GM19328 (cell line): ENCODE data around the gene CCDC169.

ENCODE experiments used
- ATAC-seq: cut with Tn5 transposase; IDR thresholded peaks from one replicate; pipeline ENCODE4 v1.9.1; 2021; ENCODE audit warnings: mild to moderate bottlenecking, moderate library complexity; ENCODE audit not compliant: unreplicated experiment

Gene CCDC169

DNA sequence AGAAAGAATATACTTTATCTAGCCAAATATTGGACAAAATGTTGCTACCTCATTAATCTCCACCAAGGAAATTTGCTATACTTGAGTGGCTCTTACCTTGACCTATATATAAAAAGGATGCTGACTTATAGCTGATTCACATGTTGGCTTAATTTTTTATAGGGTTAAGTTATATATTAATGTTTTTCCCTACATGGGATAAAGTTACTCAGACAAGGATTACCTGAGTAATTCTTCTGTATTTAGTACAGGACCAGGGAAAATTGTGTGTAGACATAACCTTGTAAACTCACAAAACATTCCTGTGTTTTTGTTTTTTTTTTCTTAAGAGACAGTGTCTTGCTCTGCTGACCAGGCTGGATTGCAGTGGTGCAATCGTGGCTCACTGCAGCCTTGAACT, 52.6 kb downstream of the CCDC169 start:
- ATAC-seq: no peak

DNA sequence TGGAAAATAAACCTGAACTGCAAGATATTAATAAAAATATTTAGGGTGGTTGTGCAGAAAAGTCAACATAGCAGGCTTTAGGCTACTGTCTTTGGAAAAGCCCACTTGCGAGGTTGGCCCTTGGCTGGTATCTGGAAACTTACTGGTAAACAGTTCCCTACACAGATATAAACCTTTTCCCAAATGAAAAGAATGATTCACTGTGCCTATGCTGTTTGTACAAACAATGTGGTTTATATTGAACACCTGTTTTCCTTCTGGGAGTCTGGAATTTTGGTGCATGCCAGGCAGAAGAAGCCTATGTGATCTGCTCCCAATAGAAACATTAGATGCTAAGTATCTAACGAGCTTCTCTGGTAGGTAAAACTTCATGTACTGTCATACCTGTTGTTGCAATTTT, 53.5 kb downstream of the CCDC169 start:
- no peak for ATAC-seq

DNA sequence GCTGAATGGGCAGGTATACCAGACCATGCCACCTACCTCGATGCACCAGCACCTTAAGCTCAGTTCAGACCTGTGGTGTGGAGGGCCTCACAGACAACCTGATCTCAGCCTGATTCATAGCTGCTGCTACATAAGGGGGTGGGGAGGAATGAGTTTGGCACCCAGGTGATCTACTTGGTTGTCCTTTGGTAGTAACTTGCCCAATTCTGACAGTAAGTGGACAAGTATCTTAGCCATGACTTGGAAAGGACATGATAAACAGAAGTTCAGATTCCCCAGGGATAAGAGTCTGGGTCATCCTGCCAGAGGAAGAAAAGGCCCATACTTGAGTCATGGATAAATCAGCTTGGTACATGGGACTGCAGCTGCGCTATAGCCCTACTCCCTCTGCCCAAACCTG, 54.9 kb downstream of the CCDC169 start:
- ATAC-seq: no peak

DNA sequence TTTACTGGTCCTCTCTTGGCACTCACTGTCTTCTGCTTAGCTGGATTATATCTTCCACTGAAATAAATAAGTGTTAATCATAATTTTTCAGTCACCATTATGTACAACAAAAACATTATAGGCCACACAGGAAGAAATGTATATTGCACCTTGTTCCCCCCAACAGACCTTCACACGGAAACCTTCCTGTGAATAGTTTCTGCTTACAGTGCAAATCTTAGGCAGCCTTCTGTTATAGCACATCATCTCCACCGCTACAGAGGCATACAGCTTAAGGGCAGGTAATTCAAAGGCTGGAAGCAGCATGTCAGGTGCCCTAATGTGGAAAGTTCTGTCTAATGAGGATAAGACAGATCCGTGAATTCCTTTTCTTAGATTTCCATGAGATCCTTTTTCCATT, 66.4 kb downstream of the CCDC169 start:
- ATAC-seq: no peak

DNA sequence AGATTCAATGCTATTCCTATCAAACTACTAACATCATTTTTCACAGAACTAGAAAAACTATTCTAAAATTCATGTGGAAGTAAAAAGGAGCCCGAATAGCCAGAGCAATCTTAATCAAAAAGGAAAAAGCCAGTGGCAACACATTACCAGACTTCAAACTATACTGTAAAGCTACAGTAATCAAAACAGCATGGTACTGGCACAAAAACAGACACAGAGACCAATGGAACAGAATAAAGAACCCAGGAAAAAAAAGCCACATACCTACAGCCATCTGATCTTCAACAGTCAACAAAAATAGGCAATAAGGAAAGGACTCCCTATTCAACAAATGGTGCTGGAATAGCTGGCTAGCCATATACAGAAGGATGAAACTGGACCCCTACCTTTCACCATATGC, 72.9 kb downstream of the CCDC169 start:
- no peak for ATAC-seq

DNA sequence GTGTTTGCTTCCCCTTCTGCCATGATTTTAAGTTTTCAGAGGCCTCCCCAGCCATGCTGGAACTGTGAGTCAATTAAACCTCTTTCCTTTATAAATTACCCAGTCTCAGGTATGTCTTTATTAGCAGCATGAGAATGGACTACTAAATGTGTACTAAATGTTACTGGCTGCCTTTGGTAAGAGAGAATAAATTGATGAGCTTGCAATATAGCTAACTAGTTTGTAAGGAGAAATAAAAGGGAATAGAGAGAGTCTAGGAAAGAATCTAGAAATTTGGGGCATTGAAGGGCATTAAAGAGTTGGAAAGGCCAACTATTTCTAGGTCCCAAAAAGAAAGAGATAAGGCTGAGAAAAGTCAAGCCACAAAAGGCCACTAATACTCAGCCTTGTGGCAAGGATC, 77.7 kb downstream of the CCDC169 start:
- ATAC-seq: no peak

DNA sequence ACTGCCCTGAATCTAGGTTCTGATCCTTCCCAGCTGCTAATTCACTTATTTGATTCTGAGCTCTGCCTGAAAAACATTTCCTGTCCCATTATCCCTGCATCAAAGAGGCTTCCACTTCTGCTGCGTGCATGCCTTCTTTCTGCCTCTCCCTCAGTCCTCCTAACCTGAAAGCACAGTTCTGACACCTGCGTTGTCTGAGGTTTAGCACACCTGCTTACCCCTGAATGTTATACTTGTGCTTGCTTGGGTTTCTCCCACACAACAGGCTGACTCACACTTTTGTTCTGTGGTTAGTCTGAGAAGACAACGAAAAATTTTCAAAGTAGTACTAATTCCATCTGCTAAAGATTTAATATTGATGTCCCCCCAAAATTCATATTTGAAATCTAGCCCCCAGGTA, 80.2 kb downstream of the CCDC169 start:
- no peak for ATAC-seq

DNA sequence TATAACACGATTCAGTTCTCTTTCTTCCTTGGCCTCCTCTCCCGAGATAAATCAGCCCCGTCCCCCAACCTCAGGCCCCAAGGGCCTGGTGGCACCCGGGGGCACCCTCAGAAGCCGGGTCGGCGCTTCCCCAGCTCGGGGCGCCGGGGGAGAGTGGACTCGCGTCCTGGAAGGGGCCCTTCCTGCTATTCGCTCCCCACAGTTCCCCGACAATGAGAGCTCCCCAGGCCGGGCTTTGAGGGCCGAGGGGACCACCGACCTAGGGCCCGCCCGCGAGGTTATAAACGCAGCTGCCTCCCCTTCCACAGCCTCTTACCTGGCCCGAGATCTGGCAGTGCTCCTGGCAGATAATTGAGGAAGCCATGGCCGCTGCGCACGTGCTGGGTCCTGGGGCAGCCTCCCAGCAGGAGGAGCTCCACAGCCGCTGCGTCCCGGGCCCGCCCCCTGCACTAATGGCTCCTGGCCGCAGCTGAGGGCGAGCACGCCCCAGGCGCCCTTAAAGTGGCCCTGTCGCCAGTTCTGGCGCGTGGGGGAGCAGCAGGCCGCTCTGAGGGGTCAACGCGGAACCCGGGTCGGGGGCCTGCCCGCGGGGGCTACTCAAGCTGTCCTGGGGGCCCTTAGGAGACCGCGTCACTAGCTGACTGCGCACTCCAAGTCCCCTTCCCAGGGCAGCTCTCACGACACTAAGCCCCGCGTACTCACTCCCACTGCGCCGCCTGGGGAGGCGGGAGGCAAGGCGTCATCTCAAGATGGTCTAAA, 83.3 kb downstream of the CCDC169 start, which contains the start of gene SOHLH2:
SOHLH2 (minus strand) TSS at position 394 of the 759 bp plus-strand sequence; CDS start at position 364, 30 bp downstream.
- no peak for ATAC-seq

DNA sequence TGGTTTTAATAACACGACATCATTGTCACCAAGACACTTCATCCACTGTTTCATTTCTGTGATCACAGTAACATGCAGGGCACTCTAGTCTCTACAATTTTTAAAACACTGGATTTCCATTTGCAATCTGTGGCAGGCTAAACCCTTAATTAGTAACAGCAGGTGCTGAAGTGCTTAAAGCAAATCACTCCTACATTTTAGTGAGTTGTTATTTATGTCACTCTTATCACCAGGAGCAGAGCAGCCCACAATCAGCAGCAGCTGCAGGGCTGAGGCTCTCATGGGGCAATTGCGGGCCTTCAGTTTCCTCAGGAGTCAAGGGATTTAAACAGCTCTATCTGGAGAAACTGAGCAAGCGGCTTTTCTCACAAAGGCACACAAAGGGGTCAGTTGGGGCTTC, 84.8 kb downstream of the CCDC169 start:
- no peak for ATAC-seq

DNA sequence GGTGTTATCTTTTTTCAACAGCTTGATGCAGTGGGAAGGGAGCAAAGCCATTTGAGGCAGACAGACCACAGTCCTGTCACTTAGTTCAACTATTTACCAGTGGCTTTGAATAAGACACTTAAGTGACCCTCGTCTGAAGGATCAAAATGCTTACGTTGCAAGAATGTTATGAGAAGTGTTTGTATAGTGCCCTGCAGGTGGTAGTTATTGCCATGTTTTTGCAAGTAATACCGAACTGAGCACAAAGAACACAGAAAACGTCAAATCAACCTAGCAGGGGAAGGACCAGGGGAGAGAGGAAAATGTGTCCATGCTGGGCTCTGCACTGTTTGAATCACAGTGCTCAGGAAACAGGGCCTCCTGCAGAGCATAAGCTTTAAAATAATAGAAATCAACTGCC, 86.0 kb downstream of the CCDC169 start:
- ATAC-seq: no peak

DNA sequence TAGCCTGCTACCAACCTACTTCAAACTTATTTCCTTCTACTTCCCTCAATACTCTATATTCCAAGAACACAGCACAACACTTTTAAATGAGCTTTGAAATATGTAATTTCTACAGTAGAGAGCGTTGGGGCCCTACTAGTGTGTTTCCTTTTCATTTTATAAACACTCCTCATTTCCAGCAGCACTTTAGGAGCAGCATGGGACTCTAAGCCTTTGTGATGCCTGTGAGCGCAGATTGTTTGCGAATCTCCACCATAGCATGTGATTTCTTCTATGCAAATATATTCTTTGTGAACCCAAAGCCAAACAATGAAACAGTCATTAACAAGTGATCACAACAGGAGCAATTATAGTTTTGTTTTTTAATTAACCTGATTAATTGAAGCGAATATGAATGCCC, 86.9 kb downstream of the CCDC169 start:
- no peak for ATAC-seq

DNA sequence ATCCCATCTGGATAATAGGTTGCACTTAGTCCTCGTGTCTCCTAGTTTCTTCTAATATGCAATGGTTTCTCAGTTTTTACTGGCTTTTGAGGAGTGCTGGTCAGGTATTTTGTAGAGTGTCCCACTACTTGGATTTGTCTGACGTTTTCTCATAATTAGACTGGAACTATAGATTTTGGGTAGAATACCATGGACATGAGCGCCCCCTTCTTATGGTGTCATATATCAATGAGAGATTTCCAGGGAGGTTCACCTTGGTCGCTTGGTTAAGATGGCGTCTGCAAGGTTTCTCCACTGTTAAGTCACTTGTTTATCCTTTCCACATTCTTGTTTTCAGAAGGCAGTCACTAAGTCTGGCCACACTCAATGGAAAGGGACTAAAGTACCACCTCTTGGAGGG, 89.9 kb downstream of the CCDC169 start:
- no peak for ATAC-seq

DNA sequence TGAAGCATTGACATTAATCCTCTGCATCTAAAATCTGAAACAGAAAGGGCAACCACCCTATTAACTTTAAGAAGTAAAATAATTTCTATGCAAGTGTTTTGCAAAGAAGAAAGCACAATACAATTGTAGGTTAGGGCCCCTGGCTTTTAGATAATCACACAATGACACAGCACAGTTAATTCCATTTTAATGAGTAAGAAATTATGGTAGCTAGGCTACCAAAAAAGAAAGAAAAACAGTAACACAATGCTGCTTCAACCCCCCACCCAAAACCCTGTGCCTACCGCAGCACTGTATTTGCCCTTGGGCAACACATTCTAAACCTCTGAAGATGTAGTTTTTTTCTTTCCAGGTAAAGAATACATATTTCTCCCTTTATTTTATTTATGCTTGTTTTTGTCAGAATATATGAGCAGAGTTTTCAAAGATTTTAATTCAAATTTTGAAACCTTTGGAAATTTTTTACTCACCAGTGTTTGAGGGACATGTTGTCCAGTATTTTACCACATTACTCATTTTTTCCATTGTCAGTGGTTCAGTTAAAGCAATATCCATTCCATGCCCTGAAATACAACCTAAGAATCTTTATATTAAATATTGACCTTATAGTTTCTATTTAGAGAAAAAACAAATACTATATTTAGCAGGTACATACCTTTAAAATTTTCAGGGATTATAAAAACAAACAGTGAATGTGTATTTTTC, 104.3 kb downstream of the CCDC169 start:
- ATAC-seq: no peak

DNA sequence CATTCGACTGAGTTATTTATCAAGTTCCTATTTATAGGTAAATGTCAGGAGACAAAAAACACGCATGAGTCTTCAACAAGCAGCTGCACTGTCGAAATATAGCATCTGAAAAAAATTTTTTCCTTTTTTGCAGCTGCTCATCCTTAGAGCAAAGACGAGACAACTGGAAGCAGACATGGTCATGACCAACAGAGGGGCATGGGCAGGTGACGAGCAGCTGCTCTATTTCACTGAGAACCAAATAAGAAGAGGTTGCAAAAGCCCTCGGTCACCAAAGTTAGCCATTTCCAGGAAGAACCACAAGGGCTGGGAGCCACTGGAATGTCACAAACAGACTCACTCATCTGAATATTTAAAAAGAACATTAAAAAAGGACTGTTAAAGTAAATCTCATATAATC, 105.4 kb downstream of the CCDC169 start:
- ATAC-seq: no peak

DNA sequence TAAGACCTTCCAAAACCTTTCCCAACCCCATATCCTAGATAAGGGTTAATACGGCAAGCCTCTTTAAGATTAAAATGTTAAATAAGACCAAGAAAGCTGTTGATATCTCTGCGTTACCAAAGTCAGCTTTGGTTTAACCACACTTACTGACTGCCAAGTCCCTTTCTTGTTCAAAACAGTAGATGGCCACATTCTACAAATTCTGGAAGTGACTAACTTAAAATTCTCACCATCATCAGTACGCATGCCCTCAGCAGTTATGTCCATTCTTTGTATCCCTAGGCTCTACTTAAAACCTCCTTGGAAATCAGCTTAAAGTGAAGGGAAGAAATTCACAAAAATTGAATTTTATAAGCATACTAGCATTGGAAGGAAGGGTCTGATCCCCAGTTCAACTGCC, 106.8 kb downstream of the CCDC169 start:
- ATAC-seq: no peak

DNA sequence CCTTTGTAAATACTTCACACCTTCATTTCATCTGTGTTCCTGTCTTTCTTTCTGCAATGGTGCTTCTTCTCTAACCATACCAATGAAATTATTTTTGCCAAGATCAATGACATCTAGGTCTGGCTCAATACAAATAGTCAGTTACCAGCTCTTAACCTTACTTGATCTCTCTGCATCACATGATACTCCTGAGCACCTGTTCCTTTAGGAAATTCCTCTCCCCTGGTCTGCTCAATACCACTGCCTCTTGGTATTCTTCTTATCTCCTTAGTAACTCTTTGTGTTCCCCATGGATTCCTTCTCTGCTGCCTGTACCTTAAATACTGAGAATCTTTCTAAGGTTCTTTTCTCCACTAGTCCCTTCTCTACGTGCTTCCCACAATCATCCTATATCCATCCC, 109.2 kb downstream of the CCDC169 start:
- no peak for ATAC-seq

DNA sequence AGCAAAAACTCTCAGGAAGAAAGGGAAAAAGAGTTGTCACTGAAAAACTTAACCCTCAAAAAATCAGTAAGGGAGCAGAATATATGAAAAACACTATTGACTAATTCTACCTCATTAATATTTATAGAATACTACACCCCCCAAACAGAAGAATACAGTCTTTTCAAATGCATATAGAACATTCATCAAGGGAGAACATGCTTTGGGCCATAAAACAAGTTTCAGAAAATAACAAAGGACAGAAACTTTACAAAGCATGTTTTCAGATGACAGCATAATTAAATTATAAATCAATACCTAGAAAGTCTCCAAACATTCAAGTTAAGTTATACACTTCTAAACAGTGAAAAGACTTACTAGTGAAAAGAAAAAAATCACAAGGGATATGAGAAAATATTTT, 113.7 kb downstream of the CCDC169 start:
- no peak for ATAC-seq
